DND-41 (cell line): ENCODE measurements around the gene CLK3.
"Not testable (repeated sequence)": the region's sequence is repeated elsewhere in the genome, so short reads cannot be mapped to it uniquely, and the experiment has no call there.

Experiments used
- ATAC-seq: fragments of 200-7000 bp; cut with Tn5 transposase; 3 replicates; pipeline ENCODE4 v1.9.1; 2021; ENCODE audit warnings: low read depth; ENCODE audit not compliant: insufficient read depth
- DNase-seq: peaks from one replicate; pipeline ENCODE4 v3.0.0-alpha.2; 2020
- H2AFZ ChIP-seq: 2 replicates; pipeline ENCODE4 v1.6.0; 2012; ENCODE audit warnings: low read depth, low read length
- H3K27ac ChIP-seq: 2 replicates; pipeline ENCODE4 v1.5.1; 2012; ENCODE audit warnings: low read length, inconsistent platforms
- H3K27me3 ChIP-seq: fragments of 200-600 bp; sonication (generic); 2 replicates; pipeline ENCODE4 v1.6.0; 2012; ENCODE audit warnings: low read length, mild to moderate bottlenecking, inconsistent platforms; ENCODE audit not compliant: insufficient read depth, poor library complexity
- H3K36me3 ChIP-seq: 2 replicates; pipeline ENCODE4 v1.5.1; 2012; ENCODE audit warnings: low read length, inconsistent platforms; ENCODE audit not compliant: insufficient read depth
- H3K4me1 ChIP-seq: 2 replicates; pipeline ENCODE4 v1.5.1; 2012; ENCODE audit warnings: mild to moderate bottlenecking, low read length; ENCODE audit not compliant: insufficient read depth
- H3K4me2 ChIP-seq: 2 replicates; pipeline ENCODE4 v1.6.0; 2012; ENCODE audit warnings: mild to moderate bottlenecking, moderate library complexity, low read length, inconsistent platforms; ENCODE audit not compliant: insufficient read depth
- H3K4me3 ChIP-seq, 2 experiments: fragments of 200-600 bp in 1 of 2; shearing (Covaris generic) in 1 of 2; 2 replicates each; pipeline ENCODE4 v1.5.1; 2012 to 2016; ENCODE audit warnings: inconsistent platforms in 2 of 2, low read length in 2 of 2, mild to moderate bottlenecking in 2 of 2, low read depth in 1 of 2, moderate library complexity in 1 of 2
- H3K79me2 ChIP-seq: 2 replicates; pipeline ENCODE4 v1.6.0; 2012; ENCODE audit warnings: low read length, inconsistent platforms; ENCODE audit not compliant: insufficient read depth
- H3K9ac ChIP-seq: 2 replicates; pipeline ENCODE4 v1.6.0; 2012; ENCODE audit warnings: low read depth, mild to moderate bottlenecking, inconsistent platforms, low read length, moderate library complexity
- H3K9me3 ChIP-seq: 2 replicates; pipeline ENCODE4 v1.5.1; 2012; ENCODE audit warnings: low read length, moderate library complexity, mild to moderate bottlenecking, inconsistent platforms; ENCODE audit not compliant: insufficient read depth, severe bottlenecking
- H4K20me1 ChIP-seq: 2 replicates; pipeline ENCODE4 v1.6.0; 2012; ENCODE audit warnings: low read length; ENCODE audit not compliant: insufficient read depth
- EZH2 ChIP-seq: IDR thresholded peaks from 3 replicates; pipeline ENCODE4 v1.6.1; 2012; ENCODE audit warnings: borderline replicate concordance, low read depth, mild to moderate bottlenecking, moderate library complexity, low read length, inconsistent platforms; ENCODE audit not compliant: severe bottlenecking
- TF ChIP-seq, protein P1 (sequence below): IDR thresholded peaks from 2 replicates; pipeline ENCODE4 v1.5.1; 2012; ENCODE audit warnings: borderline replicate concordance, low read length, moderate library complexity, mild to moderate bottlenecking; ENCODE audit not compliant: poor library complexity, severe bottlenecking; ENCODE audit errors: extremely low read depth

CLK3 gene

DNA sequence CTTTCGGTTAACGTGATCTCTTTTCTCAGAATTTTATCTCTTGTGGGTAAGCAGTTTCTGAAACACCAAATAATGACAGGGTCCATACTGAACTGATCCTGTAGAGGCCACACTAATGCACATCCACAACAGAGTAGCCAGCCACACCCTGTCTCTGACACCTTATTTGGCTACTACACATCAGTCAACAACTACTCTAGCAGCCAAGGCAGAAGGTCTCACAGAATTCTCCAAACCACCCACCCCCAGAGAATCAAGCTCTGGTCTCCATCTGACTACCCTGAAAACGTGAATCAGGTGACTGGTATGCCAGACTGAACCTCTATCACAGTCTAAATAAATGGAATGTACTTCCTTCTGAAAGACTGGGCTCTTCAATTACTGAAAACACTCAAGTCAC, 42.2 kb downstream of the CLK3 start:
- Histone ChIP-seq H3K9ac (no peak overlapping the region), H3K4me1 (no peaks in the 10 kb centered on the region), H3K79me2 (peaks cover 25% of the 10 kb centered on the region), H3K4me3 (no peak overlapping the region), H3K36me3 (peaks cover 27% of the 10 kb centered on the region; the same call in 1 of the 2 replicates), H3K9me3 (no peaks in the 10 kb centered on the region), H3K27ac (no peak overlapping the region), H4K20me1 (peaks cover 17% of the 10 kb centered on the region; the same call in 1 of the 2 replicates), H3K27me3 (no peaks in the 10 kb centered on the region), H2AFZ (no peak overlapping the region), H3K4me2 (no peak overlapping the region)
- TF ChIP-seq EZH2, result no peak
- TF ChIP-seq, protein P1, sequence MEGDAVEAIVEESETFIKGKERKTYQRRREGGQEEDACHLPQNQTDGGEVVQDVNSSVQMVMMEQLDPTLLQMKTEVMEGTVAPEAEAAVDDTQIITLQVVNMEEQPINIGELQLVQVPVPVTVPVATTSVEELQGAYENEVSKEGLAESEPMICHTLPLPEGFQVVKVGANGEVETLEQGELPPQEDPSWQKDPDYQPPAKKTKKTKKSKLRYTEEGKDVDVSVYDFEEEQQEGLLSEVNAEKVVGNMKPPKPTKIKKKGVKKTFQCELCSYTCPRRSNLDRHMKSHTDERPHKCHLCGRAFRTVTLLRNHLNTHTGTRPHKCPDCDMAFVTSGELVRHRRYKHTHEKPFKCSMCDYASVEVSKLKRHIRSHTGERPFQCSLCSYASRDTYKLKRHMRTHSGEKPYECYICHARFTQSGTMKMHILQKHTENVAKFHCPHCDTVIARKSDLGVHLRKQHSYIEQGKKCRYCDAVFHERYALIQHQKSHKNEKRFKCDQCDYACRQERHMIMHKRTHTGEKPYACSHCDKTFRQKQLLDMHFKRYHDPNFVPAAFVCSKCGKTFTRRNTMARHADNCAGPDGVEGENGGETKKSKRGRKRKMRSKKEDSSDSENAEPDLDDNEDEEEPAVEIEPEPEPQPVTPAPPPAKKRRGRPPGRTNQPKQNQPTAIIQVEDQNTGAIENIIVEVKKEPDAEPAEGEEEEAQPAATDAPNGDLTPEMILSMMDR, result no peak
- DNase-seq (no peak), ATAC-seq (no peak)

DNA sequence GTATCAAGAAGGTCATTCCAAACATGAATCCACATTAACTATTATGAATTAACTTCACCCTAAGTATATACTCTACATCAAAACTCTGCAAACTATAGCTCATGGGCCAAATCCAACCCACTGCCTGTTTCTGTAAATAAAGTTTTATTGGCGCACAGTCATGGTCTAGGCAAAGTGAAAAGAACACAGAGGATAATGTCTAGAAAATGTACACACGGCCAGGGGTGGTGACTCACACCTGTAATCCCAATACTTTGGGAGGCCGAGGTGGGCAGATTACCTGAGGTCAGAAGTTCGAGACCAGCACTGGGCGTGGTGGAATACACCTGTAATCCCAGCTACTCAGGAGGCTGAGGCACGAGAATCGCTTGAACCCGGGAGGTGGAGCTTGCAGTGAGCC, 45.6 kb downstream of the CLK3 start:
- not testable (repeated sequence) for H3K4me1 ChIP-seq, H3K9me3 ChIP-seq, ATAC-seq, H3K4me3 ChIP-seq, H3K27ac ChIP-seq, H2AFZ ChIP-seq, H3K9ac ChIP-seq, H3K27me3 ChIP-seq, H3K36me3 ChIP-seq, DNase-seq, H3K4me2 ChIP-seq
- peaks cover 31% of the 10 kb centered on the region; the same call in 1 of the 2 replicates for H3K79me2 ChIP-seq
- peaks cover 11% of the 10 kb centered on the region; the same call in 1 of the 2 replicates for H4K20me1 ChIP-seq

DNA sequence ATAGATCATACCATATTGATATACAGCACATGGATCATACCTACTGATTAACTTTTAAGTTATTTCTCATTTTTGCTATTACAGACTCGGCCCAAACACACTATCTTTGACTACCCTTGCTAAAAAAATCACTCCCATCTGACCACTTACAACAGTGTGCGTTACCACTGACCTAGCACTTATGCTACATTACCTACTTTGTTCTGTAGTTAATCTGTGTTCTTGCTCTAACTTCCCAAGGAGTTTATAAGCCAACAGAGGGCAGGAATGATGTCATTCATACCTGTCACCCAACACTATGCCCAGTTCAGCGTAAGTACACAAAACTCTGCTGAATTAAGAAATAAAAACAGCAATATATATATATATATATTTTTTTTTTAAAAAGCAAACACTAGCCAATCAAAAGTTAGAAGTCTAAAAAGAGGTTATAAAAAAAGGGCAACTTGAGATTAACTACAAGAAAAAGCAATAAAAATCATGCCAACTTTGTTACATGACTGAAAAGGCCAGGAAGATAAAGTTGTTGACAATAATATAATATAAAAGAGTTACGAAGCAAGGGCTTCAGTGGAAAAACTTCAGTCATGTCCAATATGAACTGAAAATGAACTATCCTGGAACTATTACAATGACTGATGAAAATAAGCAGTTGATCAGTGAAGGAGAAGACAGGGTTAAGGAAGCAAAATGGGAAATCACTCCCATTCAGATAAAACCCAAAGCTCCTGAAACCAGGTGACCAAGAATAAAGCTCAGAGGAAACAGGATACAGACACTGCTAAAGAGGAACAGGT, 46.6 kb downstream of the CLK3 start:
- H3K9ac ChIP-seq, result no peak overlapping the region
- H3K27me3 ChIP-seq, result no peaks in the 10 kb centered on the region
- no peaks in the 10 kb centered on the region for H3K4me1 ChIP-seq
- H3K27ac ChIP-seq, result no peak overlapping the region
- no peaks in the 10 kb centered on the region for H3K9me3 ChIP-seq
- ATAC-seq (no peak), DNase-seq (no peak)
- H4K20me1 ChIP-seq, result peaks cover 6% of the 10 kb centered on the region; the same call in 1 of the 2 replicates
- peaks cover 10% of the 10 kb centered on the region; the same call in 1 of the 2 replicates for H3K36me3 ChIP-seq
- H3K4me2 ChIP-seq, result no peak overlapping the region
- peaks cover 28% of the 10 kb centered on the region; the same call in 1 of the 2 replicates for H3K79me2 ChIP-seq
- no peak for TF ChIP-seq EZH2
- TF ChIP-seq, protein P1, result no peak
- no peak overlapping the region for H2AFZ ChIP-seq
- no peak overlapping the region for H3K4me3 ChIP-seq

DNA sequence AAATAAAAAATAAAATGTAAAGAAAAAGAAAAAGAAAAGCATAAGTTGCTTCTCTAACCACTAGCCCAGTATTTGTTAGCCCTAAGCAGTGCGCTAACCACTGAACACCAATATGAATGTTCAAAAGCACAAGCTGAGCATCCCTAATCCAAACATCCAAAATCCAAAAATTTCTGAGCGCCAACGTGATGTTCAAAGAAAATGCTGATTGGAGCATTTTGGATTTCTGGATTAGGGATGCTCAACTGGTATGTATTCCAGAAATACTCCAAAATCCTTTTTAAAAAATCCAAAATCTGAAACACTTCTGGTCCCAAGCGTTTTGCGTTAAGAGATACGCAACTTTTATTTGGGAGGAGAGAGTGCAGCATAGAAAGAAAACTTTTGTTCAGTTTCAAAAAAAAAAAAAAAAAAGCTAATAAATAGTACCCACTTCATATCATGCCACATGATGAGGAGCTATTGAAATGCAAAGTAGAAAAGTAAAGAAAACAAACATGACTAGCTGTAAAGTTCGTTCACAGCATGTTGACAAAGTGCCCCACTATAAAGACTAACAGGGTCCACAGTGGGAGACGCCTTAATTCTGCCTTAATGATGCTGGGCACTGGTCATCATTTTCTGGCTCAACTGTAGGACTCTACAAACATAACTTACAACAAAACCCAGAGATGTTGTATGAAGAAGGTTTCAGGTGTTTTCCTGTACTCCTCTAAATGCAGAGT, 47.8 kb downstream of the CLK3 start:
- no peaks in the 10 kb centered on the region for H3K27me3 ChIP-seq
- H3K4me1 ChIP-seq, result no peaks in the 10 kb centered on the region
- peaks cover 2% of the 10 kb centered on the region; the same call in 1 of the 2 replicates for H4K20me1 ChIP-seq
- no peaks in the 10 kb centered on the region for H3K9me3 ChIP-seq
- no peak overlapping the region for H3K9ac ChIP-seq
- no peak for ATAC-seq
- peaks cover 22% of the 10 kb centered on the region; the same call in 1 of the 2 replicates for H3K79me2 ChIP-seq
- no peak overlapping the region for H3K4me3 ChIP-seq
- peaks cover 9% of the 10 kb centered on the region; the same call in 1 of the 2 replicates for H3K36me3 ChIP-seq
- TF ChIP-seq, protein P1, result no peak
- no peak for TF ChIP-seq EZH2
- no peak overlapping the region for H3K4me2 ChIP-seq
- no peak overlapping the region for H2AFZ ChIP-seq
- DNase-seq, result no peak
- H3K27ac ChIP-seq, result no peak overlapping the region
